ENCODE results near the gene CHURC1. TPM values are rescaled to one million over a fixed set of nuclear protein-coding genes. Genes with fewer than 3 reads are reported as not detected.

Gene CHURC1
- total and polyA plus RNA-seq, 2 of the 4 experiments (the other 2 are of a cell fraction), result 38.0 to 69.5 TPM

DNA sequence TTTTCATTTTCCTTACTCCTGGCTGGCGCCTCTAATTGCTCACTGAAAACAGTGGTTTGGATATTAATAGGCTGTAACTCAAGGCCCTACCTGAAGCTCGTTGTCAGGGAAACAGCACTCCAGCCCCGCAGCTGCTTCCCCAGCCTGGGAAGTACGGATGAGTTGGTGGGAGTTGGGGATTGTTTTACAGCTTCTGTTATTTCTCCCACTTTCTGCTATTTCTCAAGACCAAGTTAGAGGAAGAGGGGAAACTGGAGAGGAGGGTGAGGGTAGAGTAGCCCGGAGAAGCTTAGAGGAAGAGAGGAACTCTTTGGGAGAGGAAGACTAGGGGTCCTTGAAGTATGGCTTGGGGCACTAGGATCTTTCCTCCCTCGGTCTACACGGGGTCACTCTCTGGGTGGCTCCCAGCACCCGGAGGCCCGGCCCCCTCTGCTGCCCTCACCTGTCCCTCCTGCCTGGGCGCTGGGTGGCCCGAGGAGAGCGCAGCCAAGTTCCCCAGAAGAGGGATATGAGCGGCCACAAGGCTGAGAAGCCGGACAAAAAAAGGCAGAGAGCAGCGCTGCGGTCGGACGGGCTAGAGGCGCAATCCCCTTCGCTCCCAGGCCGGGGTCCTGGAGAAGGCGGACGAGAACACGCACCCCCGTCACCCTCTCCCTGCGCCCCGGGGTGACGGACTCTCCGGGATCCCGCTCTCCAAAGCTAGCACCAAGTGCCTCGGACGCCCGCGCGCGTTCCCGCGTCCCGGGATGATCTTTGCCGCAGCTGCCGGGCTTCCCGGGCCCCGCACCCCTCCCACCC lies 35.2 kb upstream of the CHURC1 start:
- ATAC-seq (ENCODE audit: low read depth) (no peak; the same call in 1 of the 2 replicates), DNase-seq (no peak)
- ChIA-PET POLR2A (ENCODE audit: unreplicated experiment) (no interaction called here), CTCF (interaction anchor here (0.7 kb wide), 1 partner anchor 39 kb away, joined by 3 read pairs; no protein-coding TSS in a partner anchor)
- no peak overlapping the region for H3K23ac ChIP-seq (ENCODE audit: low read depth, low read length)
- TF ChIP-seq POLR2A (IDR thresholded peaks at IDR 0.05; ENCODE audit: low read depth, low read length) (no peak), MXI1 (IDR thresholded peaks at IDR 0.05; ENCODE audit: borderline replicate concordance, low read depth, low read length) (no peak), FOS (IDR thresholded peaks at IDR 0.05; ENCODE audit: low read depth, low read length) (no peak)
- TF ChIP-seq, protein P1, sequence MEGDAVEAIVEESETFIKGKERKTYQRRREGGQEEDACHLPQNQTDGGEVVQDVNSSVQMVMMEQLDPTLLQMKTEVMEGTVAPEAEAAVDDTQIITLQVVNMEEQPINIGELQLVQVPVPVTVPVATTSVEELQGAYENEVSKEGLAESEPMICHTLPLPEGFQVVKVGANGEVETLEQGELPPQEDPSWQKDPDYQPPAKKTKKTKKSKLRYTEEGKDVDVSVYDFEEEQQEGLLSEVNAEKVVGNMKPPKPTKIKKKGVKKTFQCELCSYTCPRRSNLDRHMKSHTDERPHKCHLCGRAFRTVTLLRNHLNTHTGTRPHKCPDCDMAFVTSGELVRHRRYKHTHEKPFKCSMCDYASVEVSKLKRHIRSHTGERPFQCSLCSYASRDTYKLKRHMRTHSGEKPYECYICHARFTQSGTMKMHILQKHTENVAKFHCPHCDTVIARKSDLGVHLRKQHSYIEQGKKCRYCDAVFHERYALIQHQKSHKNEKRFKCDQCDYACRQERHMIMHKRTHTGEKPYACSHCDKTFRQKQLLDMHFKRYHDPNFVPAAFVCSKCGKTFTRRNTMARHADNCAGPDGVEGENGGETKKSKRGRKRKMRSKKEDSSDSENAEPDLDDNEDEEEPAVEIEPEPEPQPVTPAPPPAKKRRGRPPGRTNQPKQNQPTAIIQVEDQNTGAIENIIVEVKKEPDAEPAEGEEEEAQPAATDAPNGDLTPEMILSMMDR (conservative IDR thresholded peaks at IDR 0.05; ENCODE audit: low read depth, low read length), result no peak
- TF ChIP-seq, protein P2, sequence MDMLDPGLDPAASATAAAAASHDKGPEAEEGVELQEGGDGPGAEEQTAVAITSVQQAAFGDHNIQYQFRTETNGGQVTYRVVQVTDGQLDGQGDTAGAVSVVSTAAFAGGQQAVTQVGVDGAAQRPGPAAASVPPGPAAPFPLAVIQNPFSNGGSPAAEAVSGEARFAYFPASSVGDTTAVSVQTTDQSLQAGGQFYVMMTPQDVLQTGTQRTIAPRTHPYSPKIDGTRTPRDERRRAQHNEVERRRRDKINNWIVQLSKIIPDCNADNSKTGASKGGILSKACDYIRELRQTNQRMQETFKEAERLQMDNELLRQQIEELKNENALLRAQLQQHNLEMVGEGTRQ (IDR thresholded peaks at IDR 0.05; ENCODE audit: low read depth, low read length), result no peak
- TF ChIP-seq, protein P3, sequence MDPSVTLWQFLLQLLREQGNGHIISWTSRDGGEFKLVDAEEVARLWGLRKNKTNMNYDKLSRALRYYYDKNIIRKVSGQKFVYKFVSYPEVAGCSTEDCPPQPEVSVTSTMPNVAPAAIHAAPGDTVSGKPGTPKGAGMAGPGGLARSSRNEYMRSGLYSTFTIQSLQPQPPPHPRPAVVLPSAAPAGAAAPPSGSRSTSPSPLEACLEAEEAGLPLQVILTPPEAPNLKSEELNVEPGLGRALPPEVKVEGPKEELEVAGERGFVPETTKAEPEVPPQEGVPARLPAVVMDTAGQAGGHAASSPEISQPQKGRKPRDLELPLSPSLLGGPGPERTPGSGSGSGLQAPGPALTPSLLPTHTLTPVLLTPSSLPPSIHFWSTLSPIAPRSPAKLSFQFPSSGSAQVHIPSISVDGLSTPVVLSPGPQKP (IDR thresholded peaks at IDR 0.05; ENCODE audit: borderline replicate concordance, low read depth, low read length), result no peak
- H2BK120ac ChIP-seq (ENCODE audit: low read depth, low read length), result no peak overlapping the region
- in situ Hi-C loops (cut with MboI; ENCODE audit: low sequenced_read_pairs), result no loop called here
- no peaks in the 10 kb centered on the region for H3K79me1 ChIP-seq (ENCODE audit: low read depth in 1 of 2, low read length in 2 of 2)
- no peak overlapping the region for H3K18ac ChIP-seq (ENCODE audit: low read depth, low read length)
- no peak overlapping the region for H4K91ac ChIP-seq (ENCODE audit: insufficient read depth, low read depth, low read length)
- no peak overlapping the region for H2AK5ac ChIP-seq (ENCODE audit: low read depth, low read length)
- H3K9me1 ChIP-seq (ENCODE audit: insufficient read depth, low read length), result no peaks in the 10 kb centered on the region
- H3K9me3 ChIP-seq (ENCODE audit: control insufficient read depth, insufficient read depth, low read length), result peaks cover 2% of the 10 kb centered on the region; the same call in 1 of the 2 replicates
- H3K4ac ChIP-seq (ENCODE audit: low read depth, low read length), result no peak overlapping the region
- no peak overlapping the region for H3K56ac ChIP-seq (ENCODE audit: extremely low read depth, insufficient read depth, low read length)
- H4K20me1 ChIP-seq (ENCODE audit: insufficient read depth, low read length), result no peaks in the 10 kb centered on the region
- no peak overlapping the region for H4K8ac ChIP-seq (ENCODE audit: low read depth in 2 of 2, low read length in 2 of 2)
- no TSS peak for BruUV-seq (replicated peaks)
- intact Hi-C loops (cut with micrococcal nuclease), result no loop called here
- H3K36me3 ChIP-seq (ENCODE audit: control insufficient read depth, insufficient read depth, low read length), result no peaks in the 10 kb centered on the region
- H4K5ac ChIP-seq (ENCODE audit: low read depth, low read length), result no peak overlapping the region
- no peak overlapping the region for H3K14ac ChIP-seq (replicated peaks; ENCODE audit: low read depth, low read length)
- peaks cover 78% of the 10 kb centered on the region for H3K27me3 ChIP-seq (ENCODE audit: control insufficient read depth, insufficient read depth, low read length)
- H2AFZ ChIP-seq (replicated peaks; ENCODE audit: low read length, poor library complexity), result peak overlapping the region; percentile 59
- no peak overlapping the region for H2BK5ac ChIP-seq (ENCODE audit: low read depth, low read length, poor library complexity, severe bottlenecking)
- H3K4me3 ChIP-seq (ENCODE audit: insufficient read depth, low read depth, low read length), result no peak overlapping the region
- no peak overlapping the region for H3K9ac ChIP-seq (ENCODE audit: low read depth, low read length)
- peaks cover 2% of the 10 kb centered on the region; the same call in 1 of the 2 replicates for H3K4me1 ChIP-seq (ENCODE audit: control insufficient read depth, insufficient read depth, low read length)
- no peak overlapping the region for H2BK20ac ChIP-seq (ENCODE audit: low read depth, low read length)
- H3K4me2 ChIP-seq (ENCODE audit: low read depth, low read length), result peak overlapping the region; percentile 83
- dilution Hi-C loops (cut with HindIII; ENCODE audit: low sequenced_read_pairs, unreplicated experiment), result no loop called here
- 2% methylated on average over 9 of the region's 43 CpGs; no CpG with 5 or more reads in 1 of the 2 experiments for WGBS, 2 experiments (ENCODE audit: extremely low coverage in 2 of 2, insufficient read length in 1 of 2)
- no peak overlapping the region for H3K27ac ChIP-seq (ENCODE audit: insufficient read depth, low read length)
- H2AK9ac ChIP-seq (replicated peaks; ENCODE audit: low read depth, low read length, poor library complexity), result no peak overlapping the region
- no peak overlapping the region for H2BK15ac ChIP-seq (ENCODE audit: low read depth, low read length)
